Mammary epithelial cell (primary cell): ENCODE measurements around the gene OSBPL9.

Experiments
- EZH2 ChIP-seq: IDR thresholded peaks from 2 replicates; pipeline ENCODE4 v1.6.1; 2012; ENCODE audit warnings: low read length, inconsistent platforms, borderline replicate concordance
- TF ChIP-seq, protein P1 (sequence below), 2 donors: IDR thresholded peaks in 1 of 2; conservative IDR thresholded peaks in 1 of 2; 2 replicates each; pipeline ENCODE4 v1.5.1; 2011 to 2012; ENCODE audit warnings: inconsistent platforms in 2 of 2, low read length in 2 of 2, mild to moderate bottlenecking in 2 of 2, control low read depth in 1 of 2, low read depth in 1 of 2; ENCODE audit not compliant: insufficient read depth in 1 of 2; ENCODE audit errors: extremely low read depth in 1 of 2

DNA sequence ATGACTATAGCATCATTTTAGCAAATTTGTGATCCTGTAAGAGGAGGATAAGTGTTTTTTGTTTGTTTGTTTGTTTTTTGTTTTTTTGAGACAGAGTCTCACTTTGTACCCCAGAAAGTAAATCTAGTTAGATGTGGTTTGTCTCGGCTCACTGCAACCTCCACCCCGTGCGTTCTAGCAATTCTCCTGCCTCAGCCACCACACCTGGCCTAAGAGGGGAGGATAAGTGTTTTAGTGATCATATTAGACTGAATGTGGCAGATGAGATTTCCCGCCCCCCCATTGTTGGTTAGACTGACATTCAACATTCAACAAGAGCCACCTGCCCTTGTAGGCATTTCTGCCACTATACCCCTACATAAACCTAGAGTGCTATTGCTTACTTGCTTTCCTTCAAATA is 98.5 kb downstream of the OSBPL9 start:
- TF ChIP-seq, protein P1, sequence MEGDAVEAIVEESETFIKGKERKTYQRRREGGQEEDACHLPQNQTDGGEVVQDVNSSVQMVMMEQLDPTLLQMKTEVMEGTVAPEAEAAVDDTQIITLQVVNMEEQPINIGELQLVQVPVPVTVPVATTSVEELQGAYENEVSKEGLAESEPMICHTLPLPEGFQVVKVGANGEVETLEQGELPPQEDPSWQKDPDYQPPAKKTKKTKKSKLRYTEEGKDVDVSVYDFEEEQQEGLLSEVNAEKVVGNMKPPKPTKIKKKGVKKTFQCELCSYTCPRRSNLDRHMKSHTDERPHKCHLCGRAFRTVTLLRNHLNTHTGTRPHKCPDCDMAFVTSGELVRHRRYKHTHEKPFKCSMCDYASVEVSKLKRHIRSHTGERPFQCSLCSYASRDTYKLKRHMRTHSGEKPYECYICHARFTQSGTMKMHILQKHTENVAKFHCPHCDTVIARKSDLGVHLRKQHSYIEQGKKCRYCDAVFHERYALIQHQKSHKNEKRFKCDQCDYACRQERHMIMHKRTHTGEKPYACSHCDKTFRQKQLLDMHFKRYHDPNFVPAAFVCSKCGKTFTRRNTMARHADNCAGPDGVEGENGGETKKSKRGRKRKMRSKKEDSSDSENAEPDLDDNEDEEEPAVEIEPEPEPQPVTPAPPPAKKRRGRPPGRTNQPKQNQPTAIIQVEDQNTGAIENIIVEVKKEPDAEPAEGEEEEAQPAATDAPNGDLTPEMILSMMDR (conservative IDR thresholded peaks at IDR 0.05 in 1 of 2, IDR thresholded peaks at IDR 0.05 in 1 of 2; ENCODE audit: extremely low read depth in 1 of 2, insufficient read depth in 1 of 2, low read depth in 1 of 2, low read length in 2 of 2), result no peak
- TF ChIP-seq EZH2, result no peak
